AG04449 (cell line): ENCODE data around the gene ZDHHC22.

Experiments used
- CTCF ChIA-PET: fragments of 350-600 bp; formaldehyde crosslinking; extraction: SDS; loops from one replicate; lab custom pipeline; 2021; ENCODE audit warnings: antibody characterized with exemption; lab: Yijun Ruan, JAX
- POLR2A ChIA-PET: fragments of 400-600, 350-600 bp; formaldehyde crosslinking; extraction: SDS; loops from one replicate; lab custom pipeline; 2020; ENCODE audit warnings: antibody characterized with exemption, inconsistent platforms; lab: Yijun Ruan, JAX
- DNase-seq: peaks from one replicate; pipeline ENCODE4 v3.0.0-alpha.2; 2010; ENCODE audit warnings: low read depth, low spot score
- H3K4me3 ChIP-seq: 2 replicates; pipeline ENCODE4 v1.5.1; 2011; ENCODE audit warnings: low read depth, mild to moderate bottlenecking, control low read depth, low read length
- TF ChIP-seq, protein P1 (sequence below): IDR thresholded peaks from one replicate; pipeline ENCODE4 v1.5.1; 2011; ENCODE audit warnings: mild to moderate bottlenecking, moderate library complexity, low read length, control low read depth, inconsistent platforms; ENCODE audit not compliant: insufficient read depth; ENCODE audit errors: missing control alignments

Gene ZDHHC22

DNA sequence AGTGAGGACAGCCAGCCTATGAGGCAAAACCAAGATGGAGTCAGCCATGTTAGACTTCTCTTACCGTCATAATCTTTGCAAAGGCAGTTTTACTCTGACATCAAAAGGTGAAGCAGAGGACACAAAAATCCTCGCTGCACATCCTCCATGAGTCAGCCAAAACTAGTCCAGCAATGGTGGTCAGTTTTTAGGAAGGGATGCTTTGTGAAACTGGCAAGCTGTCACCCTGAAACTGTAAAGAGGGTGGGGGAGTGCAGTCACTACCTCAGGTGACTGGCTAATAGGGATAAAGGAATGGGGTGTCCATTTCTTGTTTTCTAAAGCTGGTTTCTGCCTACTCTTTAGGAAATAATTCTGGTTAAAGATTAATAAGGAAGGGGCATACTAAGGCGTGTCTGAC lies 48.9 kb downstream of the ZDHHC22 start:
- DNase-seq: no peak
- ChIA-PET CTCF (interaction anchor here (0.7 to 27.4 kb wide), 5 partner anchors 10 to 219 kb away, joined by 3 to 464 read pairs (median 7); no protein-coding TSS in a partner anchor), POLR2A (no interaction called here)
- no peak overlapping the region for H3K4me3 ChIP-seq
- TF ChIP-seq, protein P1, sequence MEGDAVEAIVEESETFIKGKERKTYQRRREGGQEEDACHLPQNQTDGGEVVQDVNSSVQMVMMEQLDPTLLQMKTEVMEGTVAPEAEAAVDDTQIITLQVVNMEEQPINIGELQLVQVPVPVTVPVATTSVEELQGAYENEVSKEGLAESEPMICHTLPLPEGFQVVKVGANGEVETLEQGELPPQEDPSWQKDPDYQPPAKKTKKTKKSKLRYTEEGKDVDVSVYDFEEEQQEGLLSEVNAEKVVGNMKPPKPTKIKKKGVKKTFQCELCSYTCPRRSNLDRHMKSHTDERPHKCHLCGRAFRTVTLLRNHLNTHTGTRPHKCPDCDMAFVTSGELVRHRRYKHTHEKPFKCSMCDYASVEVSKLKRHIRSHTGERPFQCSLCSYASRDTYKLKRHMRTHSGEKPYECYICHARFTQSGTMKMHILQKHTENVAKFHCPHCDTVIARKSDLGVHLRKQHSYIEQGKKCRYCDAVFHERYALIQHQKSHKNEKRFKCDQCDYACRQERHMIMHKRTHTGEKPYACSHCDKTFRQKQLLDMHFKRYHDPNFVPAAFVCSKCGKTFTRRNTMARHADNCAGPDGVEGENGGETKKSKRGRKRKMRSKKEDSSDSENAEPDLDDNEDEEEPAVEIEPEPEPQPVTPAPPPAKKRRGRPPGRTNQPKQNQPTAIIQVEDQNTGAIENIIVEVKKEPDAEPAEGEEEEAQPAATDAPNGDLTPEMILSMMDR: no peak

DNA sequence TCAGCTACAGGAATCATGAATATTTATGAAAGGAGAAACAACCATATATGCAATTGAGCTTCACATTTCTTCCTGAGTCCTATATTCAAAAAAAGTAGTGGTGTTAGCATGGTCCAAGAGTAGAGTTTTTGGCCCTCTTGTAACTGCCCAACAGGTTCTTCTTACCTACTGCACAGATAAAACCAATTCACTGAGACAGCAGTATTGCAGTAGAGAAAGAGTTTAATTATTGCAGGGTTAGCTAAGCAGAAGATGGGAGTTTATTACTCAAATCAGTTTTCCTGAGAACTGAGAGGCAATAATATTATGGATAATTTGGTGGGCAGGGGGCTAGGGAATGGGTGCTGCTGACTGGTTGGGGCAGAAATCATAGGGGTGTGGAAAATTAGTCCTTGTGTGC lies 50.1 kb downstream of the ZDHHC22 start:
- POLR2A ChIA-PET: no interaction called here
- TF ChIP-seq, protein P1: no peak
- CTCF ChIA-PET: interaction anchor here (0.7 to 27.4 kb wide), 8 partner anchors 8 to 239 kb away, joined by 3 to 464 read pairs (median 4); no protein-coding TSS in a partner anchor
- no peak overlapping the region for H3K4me3 ChIP-seq
- DNase-seq: no peak

DNA sequence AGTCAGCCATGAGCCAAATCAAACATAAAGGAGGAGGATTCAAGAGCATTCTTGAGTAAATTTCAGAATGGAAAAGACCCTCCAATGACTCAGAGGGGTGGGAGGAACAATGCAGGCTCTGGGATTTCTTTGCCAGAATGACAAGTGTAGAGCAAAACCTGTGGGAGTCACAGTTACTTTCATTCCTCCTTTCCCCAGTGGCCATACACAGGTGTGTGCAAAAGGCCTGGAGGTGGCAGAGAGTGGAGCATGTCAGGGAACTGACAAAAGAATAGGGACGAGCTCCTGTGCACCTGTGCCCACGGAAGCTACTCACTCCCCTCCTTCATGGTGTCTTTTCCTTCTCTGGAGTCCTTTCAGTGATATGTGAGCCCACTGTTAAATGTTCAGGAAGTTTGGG lies 52.9 kb downstream of the ZDHHC22 start:
- no peak for DNase-seq
- H3K4me3 ChIP-seq: no peak overlapping the region
- TF ChIP-seq, protein P1: no peak
- ChIA-PET CTCF (interaction anchor here (1.6 to 27.4 kb wide), 4 partner anchors 13 to 215 kb away, joined by 4 to 464 read pairs (median 231); no protein-coding TSS in a partner anchor), POLR2A (no interaction called here)

DNA sequence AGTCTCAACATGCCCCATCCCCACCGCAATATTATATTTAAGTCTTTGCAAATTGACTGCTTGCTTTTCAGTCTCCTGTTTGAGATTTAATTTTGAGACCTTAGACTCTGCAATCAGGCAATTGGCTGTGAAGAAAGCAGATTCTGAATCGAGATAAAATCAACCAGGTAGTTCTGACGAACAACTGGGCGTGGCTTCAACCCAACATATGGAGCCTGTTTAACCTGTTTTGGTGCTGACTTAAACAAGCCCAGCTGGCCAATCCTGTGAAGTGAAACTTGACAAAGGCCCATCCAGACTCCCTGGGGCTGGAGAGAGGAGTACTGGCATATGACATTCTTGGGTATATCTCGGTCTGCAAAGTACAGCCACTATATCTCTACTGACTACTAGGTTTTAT lies 53.4 kb downstream of the ZDHHC22 start:
- CTCF ChIA-PET: interaction anchor here (9.6 to 30.5 kb wide), 3 partner anchors 13 to 214 kb away, joined by 442 to 1142 read pairs (median 464); no protein-coding TSS in a partner anchor
- POLR2A ChIA-PET: no interaction called here
- DNase-seq: no peak

DNA sequence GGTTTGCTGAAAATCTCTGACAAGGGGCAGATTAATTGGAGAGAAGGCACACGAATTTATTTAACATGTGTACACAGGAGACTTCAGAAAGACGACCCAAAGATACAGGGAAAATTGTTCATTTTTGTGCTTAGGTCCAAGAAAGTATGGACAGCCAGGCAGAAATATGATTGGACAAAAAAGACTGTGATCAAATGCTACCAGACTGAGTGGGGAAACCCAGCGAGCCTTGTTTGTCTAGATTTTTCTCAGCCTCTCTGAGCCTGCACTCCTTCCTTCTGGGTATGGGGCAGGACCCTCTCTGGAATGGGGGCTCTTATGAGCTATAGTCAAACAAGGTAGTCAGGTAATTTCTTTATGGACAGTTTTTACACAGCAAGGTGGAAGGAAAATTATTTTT lies 54.0 kb downstream of the ZDHHC22 start:
- TF ChIP-seq, protein P1: no peak
- DNase-seq: no peak
- ChIA-PET CTCF (interaction anchor here (3.9 to 30.5 kb wide), 4 partner anchors 9 to 217 kb away, joined by 39 to 1142 read pairs (median 764); no protein-coding TSS in a partner anchor), POLR2A (no interaction called here)
- H3K4me3 ChIP-seq: no peak overlapping the region

More for the DNA sequence above, 53.4 kb downstream of the ZDHHC22 start:
- TF ChIP-seq, protein P1: no peak
- H3K4me3 ChIP-seq: no peak overlapping the region

DNA sequence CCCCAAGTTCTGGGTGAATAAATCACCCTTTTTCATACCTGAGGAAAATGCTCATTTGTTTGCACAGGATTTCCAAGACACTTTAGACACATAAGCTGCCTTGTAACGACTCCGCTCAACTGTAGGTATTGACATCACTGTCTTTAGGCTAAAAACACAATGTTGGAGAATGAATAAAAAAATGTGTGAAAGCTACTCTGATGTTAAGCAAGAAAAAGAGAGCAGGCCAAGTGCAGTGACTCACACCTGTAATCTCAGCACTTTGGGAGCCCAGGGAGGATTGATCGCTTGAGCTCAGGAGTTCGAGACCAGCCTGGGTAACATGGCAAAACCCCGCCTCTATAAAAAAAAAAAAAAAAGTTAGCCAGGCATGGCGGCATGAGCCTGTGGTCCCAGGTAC lies 54.6 kb downstream of the ZDHHC22 start:
- POLR2A ChIA-PET: no interaction called here
- DNase-seq: no peak
- no peak overlapping the region for H3K4me3 ChIP-seq
- TF ChIP-seq, protein P1: no peak
- CTCF ChIA-PET: interaction anchor here (1.5 to 30.5 kb wide), 5 partner anchors 9 to 216 kb away, joined by 5 to 1142 read pairs (median 464); no protein-coding TSS in a partner anchor
